VCaP (cell line): ENCODE results near the gene RBP2.

Experiments used
- H3K27ac ChIP-seq: fragments of 450-650 bp; 2 replicates; pipeline ENCODE4 v1.5.1; 2017
- CTCF ChIP-seq: fragments of 450-650 bp; conservative IDR thresholded peaks from 2 replicates; pipeline ENCODE4 v1.5.1; 2017; ENCODE audit warnings: mild to moderate bottlenecking, moderate library complexity

The RBP2 gene

GRCh38 chr3:139481116-139481515, 4.8 kb upstream of the RBP2 start:
- no peak overlapping the region for H3K27ac ChIP-seq
- TF ChIP-seq CTCF, result no peak

GRCh38 chr3:139480585-139480984, 4.3 kb upstream of the RBP2 start:
- TF ChIP-seq CTCF, result no peak
- no peak overlapping the region for H3K27ac ChIP-seq

- H3K27ac ChIP-seq, result peak overlapping the region; percentile 39
- TF ChIP-seq CTCF, result no peak
Observed at GRCh38 chr3:139477710-139478640, 1.7 kb upstream of the RBP2 start.

- H3K27ac ChIP-seq, result no peak overlapping the region
- TF ChIP-seq CTCF, result no peak
Observed at GRCh38 chr3:139473155-139473771, 3.1 kb downstream of the RBP2 start.

- TF ChIP-seq CTCF, result no peak
- no peak overlapping the region for H3K27ac ChIP-seq
Observed at GRCh38 chr3:139472380-139473010, 3.8 kb downstream of the RBP2 start.

- H3K27ac ChIP-seq, result no peak overlapping the region
- no peak for TF ChIP-seq CTCF
Observed at GRCh38 chr3:139470199-139470598, 6.1 kb downstream of the RBP2 start.

GRCh38 chr3:139468399-139468798, 7.9 kb downstream of the RBP2 start:
- TF ChIP-seq CTCF, result no peak
- no peak overlapping the region for H3K27ac ChIP-seq
